HG02623 (cell line): ENCODE measurements around the gene RGL4.
"Not testable (repeated sequence)": the region's sequence is repeated elsewhere in the genome, so short reads cannot be mapped to it uniquely, and the experiment has no call there.

Source experiments
- ATAC-seq: cut with Tn5 transposase; IDR thresholded peaks from one replicate; pipeline ENCODE4 v1.9.1; 2021; ENCODE audit warnings: moderate library complexity; ENCODE audit not compliant: unreplicated experiment

Gene RGL4

GRCh38 chr22:23728108-23728507 lies 37.3 kb downstream of the RGL4 start:
- ATAC-seq: not testable (repeated sequence)

- no peak for ATAC-seq
Observed at GRCh38 chr22:23737696-23738095, 46.9 kb downstream of the RGL4 start.

- no peak for ATAC-seq
Observed at GRCh38 chr22:23742505-23743264, 51.9 kb downstream of the RGL4 start.

GRCh38 chr22:23743303-23743705 lies 52.5 kb downstream of the RGL4 start:
- ATAC-seq: no peak

GRCh38 chr22:23744001-23744400 lies 53.2 kb downstream of the RGL4 start:
- ATAC-seq: no peak

GRCh38 chr22:23744485-23744884 lies 53.7 kb downstream of the RGL4 start:
- ATAC-seq: no peak

GRCh38 chr22:23745791-23746190 lies 55.0 kb downstream of the RGL4 start:
- no peak for ATAC-seq
